ENCODE results near the gene ANO6. TPM values are rescaled to one million over a fixed set of nuclear protein-coding genes. Genes with fewer than 3 reads are reported as not detected.

The ANO6 gene
- polyA plus RNA-seq, 1 donor from 2014 or later: 9.0 TPM

GRCh38 chr12:45421736-45422135 is 205.8 kb downstream of the ANO6 start:
- no peaks in the 10 kb centered on the region for H3K79me2 ChIP-seq (replicated peaks; ENCODE audit: insufficient read depth, low read length)
- H3K27me3 ChIP-seq (ENCODE audit: insufficient read depth, low read depth, low read length): no peaks in the 10 kb centered on the region
- H4K20me1 ChIP-seq (ENCODE audit: insufficient read depth): no peaks in the 10 kb centered on the region
- no peaks in the 10 kb centered on the region for H3K9me3 ChIP-seq (ENCODE audit: low read length)
- H3K9me2 ChIP-seq (ENCODE audit: insufficient read depth, low read length): no peaks in the 10 kb centered on the region
- no peaks in the 10 kb centered on the region for H3K36me3 ChIP-seq (ENCODE audit: insufficient read depth, low read length)
- no peak overlapping the region for H3K9ac ChIP-seq (ENCODE audit: low read length)
- H2AFZ ChIP-seq (ENCODE audit: low read depth, low read length): no peak overlapping the region
- no peaks in the 10 kb centered on the region for H3F3A ChIP-seq (ENCODE audit: insufficient read depth, low read length, poor library complexity, severe bottlenecking)
- no peak overlapping the region for H3K4me2 ChIP-seq (ENCODE audit: low read length)
- TF ChIP-seq EP300 (conservative IDR thresholded peaks at IDR 0.05; ENCODE audit: poor library complexity, severe bottlenecking) (no peak), EZH2 (IDR thresholded peaks at IDR 0.05; ENCODE audit: borderline replicate concordance, insufficient read depth, low read length, poor library complexity, severe bottlenecking) (no peak), SMC3 (conservative IDR thresholded peaks at IDR 0.05; ENCODE audit: poor library complexity) (no peak), POLR2AphosphoS5 (IDR thresholded peaks at IDR 0.05) (no peak), CTCF (IDR thresholded peaks at IDR 0.05; ENCODE audit: poor library complexity, severe bottlenecking) (no peak), MXI1 (conservative IDR thresholded peaks at IDR 0.05; ENCODE audit: poor library complexity, severe bottlenecking) (no peak), TAF1 (IDR thresholded peaks at IDR 0.05; ENCODE audit: low read depth) (no peak), RAD21 (conservative IDR thresholded peaks at IDR 0.05) (no peak)
- TF ChIP-seq, protein P1, sequence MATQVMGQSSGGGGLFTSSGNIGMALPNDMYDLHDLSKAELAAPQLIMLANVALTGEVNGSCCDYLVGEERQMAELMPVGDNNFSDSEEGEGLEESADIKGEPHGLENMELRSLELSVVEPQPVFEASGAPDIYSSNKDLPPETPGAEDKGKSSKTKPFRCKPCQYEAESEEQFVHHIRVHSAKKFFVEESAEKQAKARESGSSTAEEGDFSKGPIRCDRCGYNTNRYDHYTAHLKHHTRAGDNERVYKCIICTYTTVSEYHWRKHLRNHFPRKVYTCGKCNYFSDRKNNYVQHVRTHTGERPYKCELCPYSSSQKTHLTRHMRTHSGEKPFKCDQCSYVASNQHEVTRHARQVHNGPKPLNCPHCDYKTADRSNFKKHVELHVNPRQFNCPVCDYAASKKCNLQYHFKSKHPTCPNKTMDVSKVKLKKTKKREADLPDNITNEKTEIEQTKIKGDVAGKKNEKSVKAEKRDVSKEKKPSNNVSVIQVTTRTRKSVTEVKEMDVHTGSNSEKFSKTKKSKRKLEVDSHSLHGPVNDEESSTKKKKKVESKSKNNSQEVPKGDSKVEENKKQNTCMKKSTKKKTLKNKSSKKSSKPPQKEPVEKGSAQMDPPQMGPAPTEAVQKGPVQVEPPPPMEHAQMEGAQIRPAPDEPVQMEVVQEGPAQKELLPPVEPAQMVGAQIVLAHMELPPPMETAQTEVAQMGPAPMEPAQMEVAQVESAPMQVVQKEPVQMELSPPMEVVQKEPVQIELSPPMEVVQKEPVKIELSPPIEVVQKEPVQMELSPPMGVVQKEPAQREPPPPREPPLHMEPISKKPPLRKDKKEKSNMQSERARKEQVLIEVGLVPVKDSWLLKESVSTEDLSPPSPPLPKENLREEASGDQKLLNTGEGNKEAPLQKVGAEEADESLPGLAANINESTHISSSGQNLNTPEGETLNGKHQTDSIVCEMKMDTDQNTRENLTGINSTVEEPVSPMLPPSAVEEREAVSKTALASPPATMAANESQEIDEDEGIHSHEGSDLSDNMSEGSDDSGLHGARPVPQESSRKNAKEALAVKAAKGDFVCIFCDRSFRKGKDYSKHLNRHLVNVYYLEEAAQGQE (IDR thresholded peaks at IDR 0.05; ENCODE audit: borderline replicate concordance): no peak
- no peak overlapping the region for H3K27ac ChIP-seq (ENCODE audit: low read length)
- no peak overlapping the region for H3K4me3 ChIP-seq (ENCODE audit: low read length)

GRCh38 chr12:45423931-45424330 is 208.0 kb downstream of the ANO6 start:
- H4K20me1 ChIP-seq (ENCODE audit: insufficient read depth): no peaks in the 10 kb centered on the region
- no peak overlapping the region for H2AFZ ChIP-seq (ENCODE audit: low read depth, low read length)
- H3K4me2 ChIP-seq (ENCODE audit: low read length): no peak overlapping the region
- no peaks in the 10 kb centered on the region for H3K27me3 ChIP-seq (ENCODE audit: insufficient read depth, low read depth, low read length)
- H3K9ac ChIP-seq (ENCODE audit: low read length): no peak overlapping the region
- no peaks in the 10 kb centered on the region for H3K9me3 ChIP-seq (ENCODE audit: low read length)
- H3K36me3 ChIP-seq (ENCODE audit: insufficient read depth, low read length): no peaks in the 10 kb centered on the region
- H3K79me2 ChIP-seq (replicated peaks; ENCODE audit: insufficient read depth, low read length): no peaks in the 10 kb centered on the region
- no peaks in the 10 kb centered on the region for H3K9me2 ChIP-seq (ENCODE audit: insufficient read depth, low read length)
- no peak for TF ChIP-seq CTCF (IDR thresholded peaks at IDR 0.05; ENCODE audit: poor library complexity, severe bottlenecking)
- TF ChIP-seq EZH2 (IDR thresholded peaks at IDR 0.05; ENCODE audit: borderline replicate concordance, insufficient read depth, low read length, poor library complexity, severe bottlenecking): no peak
- TF ChIP-seq, protein P1 (IDR thresholded peaks at IDR 0.05; ENCODE audit: borderline replicate concordance): no peak
- no peak for TF ChIP-seq TAF1 (IDR thresholded peaks at IDR 0.05; ENCODE audit: low read depth)
- TF ChIP-seq POLR2AphosphoS5 (IDR thresholded peaks at IDR 0.05): no peak
- no peak for TF ChIP-seq EP300 (conservative IDR thresholded peaks at IDR 0.05; ENCODE audit: poor library complexity, severe bottlenecking)
- no peak for TF ChIP-seq MXI1 (conservative IDR thresholded peaks at IDR 0.05; ENCODE audit: poor library complexity, severe bottlenecking)
- TF ChIP-seq SMC3 (conservative IDR thresholded peaks at IDR 0.05; ENCODE audit: poor library complexity): no peak
- TF ChIP-seq RAD21 (conservative IDR thresholded peaks at IDR 0.05): no peak
- H3K4me3 ChIP-seq (ENCODE audit: low read length): no peak overlapping the region
- no peaks in the 10 kb centered on the region for H3F3A ChIP-seq (ENCODE audit: insufficient read depth, low read length, poor library complexity, severe bottlenecking)
- no peak overlapping the region for H3K27ac ChIP-seq (ENCODE audit: low read length)
